Activated CD8-positive, alpha-beta memory T cell treated with anti-CD3 and anti-CD28 coated beads for 48 hours (primary cell): ENCODE data around the gene MTHFD1L.
"Not testable (repeated sequence)": the region's sequence is repeated elsewhere in the genome, so short reads cannot be mapped to it uniquely, and the experiment has no call there.

ENCODE experiments used
- DNase-seq, 3 experiments: peaks; one replicate each; pipeline ENCODE4 v3.0.0-alpha.2; 2020; ENCODE audit warnings: low read depth in 2 of 3, low spot score in 2 of 3

The MTHFD1L gene

GRCh38 chr6:151119823-151120524 is 254.5 kb downstream of the MTHFD1L start:
- no peak for DNase-seq

GRCh38 chr6:151121900-151122299 is 256.4 kb downstream of the MTHFD1L start:
- DNase-seq = no peak

DNA sequence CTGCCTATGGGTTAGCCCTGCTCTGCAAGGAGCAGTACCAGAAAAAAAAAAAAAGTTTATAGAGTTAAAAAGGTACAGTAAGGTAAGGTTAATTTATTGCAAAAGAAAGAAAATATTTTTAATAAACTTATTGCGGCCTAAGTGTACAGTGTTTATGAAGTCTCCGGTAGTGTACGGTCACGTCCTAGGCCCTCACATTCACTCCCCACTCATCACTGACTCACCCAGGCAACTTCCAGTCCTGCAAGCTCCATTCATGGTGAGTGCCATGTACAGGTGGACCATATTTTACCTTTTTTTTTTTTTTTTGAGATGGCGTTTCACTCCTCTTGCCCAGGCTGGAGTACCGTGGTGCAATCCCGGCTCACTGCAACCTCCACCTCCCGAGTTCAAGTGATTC is 258.1 kb downstream of the MTHFD1L start:
- DNase-seq = not testable (repeated sequence)

- DNase-seq = not testable (repeated sequence)
Measured at GRCh38 chr6:151125242-151125641, 259.7 kb downstream of the MTHFD1L start.

DNA sequence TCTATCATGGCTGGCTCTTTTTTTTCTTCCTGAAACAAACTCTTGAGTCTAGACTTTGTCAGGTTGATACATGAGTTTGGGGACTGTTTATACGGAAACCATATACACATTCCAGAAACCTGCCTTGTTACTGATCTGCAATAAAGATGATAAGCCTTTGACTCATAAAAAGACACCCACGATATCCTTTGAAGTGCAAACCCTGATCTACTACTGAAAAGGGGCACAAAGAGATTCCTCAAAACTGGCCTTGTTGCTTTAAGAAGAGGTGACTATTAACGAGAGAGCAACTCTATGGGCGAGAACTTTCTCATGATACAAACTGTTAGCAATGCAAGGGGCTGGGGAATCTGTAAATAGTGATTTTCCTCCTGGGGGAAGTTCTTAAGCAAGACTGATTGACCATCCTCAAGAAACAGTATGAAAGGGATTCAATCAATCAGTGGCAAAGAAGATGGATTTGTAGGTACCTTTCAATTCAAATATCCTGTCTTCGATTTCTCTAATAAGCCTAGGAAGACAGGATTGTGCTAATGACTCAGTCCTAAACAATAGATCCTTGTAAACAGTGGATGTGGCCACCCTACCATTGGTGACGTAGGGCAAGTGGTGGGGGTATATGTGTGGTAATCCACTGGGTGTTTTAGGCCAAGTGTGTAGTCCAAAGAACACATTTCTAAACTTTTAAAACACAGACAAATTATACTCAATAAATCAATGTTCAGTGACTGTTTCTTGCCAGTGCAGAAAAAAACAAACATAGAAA is 260.3 kb downstream of the MTHFD1L start:
- DNase-seq = not testable (repeated sequence)

DNA sequence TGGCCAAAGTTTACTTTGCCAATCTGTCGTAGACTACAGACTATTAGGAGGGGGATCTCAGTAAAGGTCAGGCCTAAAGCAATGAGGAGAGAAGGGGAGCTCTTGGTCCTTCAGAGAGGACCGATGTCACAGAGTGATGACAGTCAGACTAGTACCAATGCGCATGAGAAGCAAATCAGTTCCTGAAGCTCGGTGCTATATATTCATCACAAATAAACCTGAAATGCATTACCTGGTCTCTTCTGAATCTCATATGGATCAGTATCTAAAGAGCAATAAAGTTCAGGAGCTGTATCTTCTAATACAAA is 260.9 kb downstream of the MTHFD1L start:
- not testable (repeated sequence) for DNase-seq

DNA sequence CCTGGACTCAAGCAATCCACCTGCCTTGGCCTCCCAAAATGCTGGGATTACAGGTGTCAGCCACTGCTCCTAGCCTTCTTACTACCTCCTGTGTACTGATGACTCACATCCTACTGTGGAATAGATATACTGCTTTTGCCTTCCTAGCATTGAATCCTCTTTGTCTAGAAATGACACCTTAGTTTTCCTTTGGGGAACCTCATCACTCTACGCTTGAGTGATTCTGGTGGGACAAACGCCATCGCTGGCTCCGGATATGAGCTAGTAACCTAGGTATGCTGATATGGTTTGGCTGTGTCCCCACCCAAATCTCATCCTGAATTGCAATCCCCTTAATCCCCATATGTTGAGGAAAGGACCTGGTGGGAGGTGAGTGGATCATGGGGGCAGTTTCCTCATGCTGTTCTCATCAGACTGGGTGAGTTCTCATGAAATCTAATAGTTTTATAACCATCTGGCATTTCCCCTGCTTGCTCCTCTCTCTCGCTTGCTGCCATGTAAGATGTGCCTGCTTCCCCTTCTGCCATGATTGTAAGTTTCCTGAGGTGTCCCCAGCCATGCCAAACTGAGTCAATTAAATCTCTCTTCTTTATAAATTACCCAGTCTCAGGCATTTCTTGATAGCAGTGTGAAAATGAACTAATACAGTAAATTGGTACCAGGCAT is 261.8 kb downstream of the MTHFD1L start:
- DNase-seq = not testable (repeated sequence)

DNA sequence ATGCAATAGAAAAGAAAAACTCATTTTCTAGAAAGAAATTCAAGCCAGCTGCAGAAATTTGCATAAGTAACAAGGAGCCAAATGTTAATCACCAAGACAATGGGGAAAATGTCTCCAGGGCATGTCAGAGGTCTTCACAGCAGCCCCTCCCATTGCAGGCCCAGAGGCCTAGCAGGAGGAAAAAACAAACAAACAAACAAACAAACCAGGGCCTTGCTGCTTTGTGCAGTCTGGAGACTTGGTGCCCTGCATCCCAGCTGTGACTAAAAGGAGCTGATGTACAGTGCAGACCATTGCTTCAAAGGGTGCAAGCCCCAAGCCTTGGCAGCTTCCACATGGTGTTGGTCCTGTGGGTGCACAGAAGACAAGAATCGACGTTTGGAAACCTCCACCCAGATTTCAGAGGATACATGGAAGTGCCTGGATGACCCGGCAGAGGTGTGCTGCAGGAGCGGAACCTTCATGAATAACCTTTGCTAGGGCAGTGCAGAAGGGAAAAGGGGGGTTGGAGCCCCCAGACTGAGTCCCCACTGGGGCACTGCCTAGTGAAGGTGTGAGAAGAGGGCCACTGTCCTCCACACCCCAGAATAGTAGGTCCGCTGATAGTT is 263.4 kb downstream of the MTHFD1L start:
- DNase-seq = no peak

DNA sequence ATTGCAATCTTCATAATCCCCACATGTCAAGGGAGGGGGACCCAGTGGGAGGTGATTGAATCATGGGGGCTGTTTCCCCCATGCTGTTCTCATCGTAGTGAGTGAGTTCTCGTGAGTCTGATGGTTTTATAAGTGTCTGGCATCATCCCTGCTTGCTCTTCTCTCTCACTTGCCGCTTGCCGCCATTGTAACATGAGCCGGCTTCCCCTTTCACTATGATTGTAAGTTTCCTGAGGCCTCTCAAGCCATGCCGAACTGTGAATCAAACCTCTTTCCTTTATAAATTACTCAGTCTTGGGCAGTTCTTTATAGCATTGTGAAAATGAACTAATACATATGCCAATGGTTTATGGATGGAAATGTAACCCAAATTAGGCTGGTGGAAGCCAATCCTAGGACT is 264.8 kb downstream of the MTHFD1L start:
- DNase-seq = no peak

DNA sequence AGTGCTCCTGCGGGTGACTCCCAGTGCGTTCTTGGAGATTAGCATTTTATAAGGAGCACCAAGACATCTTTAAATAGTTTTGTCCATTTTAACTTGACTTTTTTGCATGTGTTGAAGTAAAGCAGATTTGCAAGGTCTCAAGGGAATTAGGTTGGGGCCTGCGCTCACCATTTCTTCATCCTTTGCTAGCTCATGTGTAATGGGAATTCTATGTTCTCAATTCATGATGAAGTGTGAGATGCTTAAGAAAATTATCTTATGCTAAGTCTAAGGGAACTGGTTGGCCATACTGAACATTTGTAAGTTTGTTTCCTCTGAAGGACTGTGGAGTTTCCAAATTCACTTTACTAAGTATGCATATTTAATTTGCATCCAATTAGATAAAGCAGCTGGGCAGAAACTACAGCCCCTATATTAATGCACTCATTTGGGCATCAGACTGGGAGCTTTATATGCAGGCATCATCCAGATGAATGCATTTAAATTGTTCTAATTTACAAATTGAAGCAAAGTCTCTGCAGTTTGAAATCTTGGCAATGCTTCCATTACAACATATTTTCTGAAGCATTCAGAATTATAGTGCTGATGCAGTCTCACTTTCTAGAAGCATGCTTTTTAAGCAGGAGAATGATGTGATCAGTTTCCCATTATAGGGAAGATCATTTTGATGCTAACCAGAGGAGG is 266.0 kb downstream of the MTHFD1L start:
- DNase-seq = no peak

DNA sequence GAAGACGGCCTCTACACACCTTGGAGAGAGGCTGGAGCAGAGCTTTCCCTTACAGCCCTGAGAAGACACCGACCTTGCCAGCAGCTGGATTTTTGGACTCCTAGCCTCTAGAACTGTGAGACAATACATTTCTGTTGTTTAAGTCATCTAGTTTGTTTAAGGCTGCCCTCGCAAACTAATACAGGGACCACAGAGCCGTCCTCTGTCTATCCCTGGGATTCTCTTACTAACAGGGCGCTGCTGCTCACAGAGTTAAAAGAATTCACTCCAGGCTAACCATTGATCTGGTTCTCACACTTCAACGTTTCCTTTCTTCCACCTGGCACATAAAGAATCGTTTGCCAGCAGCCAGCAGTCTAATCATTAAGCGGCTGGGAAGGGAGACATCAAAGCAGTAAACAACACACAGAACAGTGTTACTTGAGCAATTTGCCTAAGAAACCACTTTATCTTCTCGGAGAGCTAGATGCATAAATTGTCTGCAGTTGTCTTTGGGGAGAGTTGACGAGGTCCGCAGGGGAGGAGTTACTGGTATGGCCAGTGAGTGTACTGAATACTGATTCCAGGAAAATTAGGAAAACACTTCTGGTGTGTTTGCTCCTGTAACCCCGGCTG is 270.7 kb downstream of the MTHFD1L start:
- no peak for DNase-seq

- no peak for DNase-seq
Measured at GRCh38 chr6:151137542-151137941, 272.0 kb downstream of the MTHFD1L start.

DNA sequence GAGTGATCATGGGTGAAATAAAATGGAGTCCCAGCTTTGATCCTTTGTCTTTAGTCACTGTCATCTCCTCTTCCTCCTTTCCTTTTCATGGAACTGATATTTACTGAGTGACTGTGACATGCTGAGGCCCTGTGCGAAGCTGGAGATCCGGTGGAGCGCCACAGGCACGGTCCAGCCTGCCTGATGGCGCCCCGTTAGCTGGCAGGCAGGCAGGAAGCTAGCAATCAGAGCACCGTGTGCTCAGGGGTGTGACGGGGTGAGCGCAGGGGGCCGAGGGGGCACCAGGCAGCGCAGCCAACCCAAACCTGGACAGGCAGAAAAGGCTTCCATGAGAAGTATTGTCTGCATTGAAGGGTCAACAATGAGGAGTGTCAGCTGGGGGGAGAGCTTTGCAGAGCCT is 274.0 kb downstream of the MTHFD1L start:
- DNase-seq = no peak

GRCh38 chr6:151140767-151141166 is 275.3 kb downstream of the MTHFD1L start:
- no peak for DNase-seq

GRCh38 chr6:151141685-151142084 is 276.2 kb downstream of the MTHFD1L start:
- DNase-seq = no peak

GRCh38 chr6:151142676-151143075 is 277.2 kb downstream of the MTHFD1L start:
- DNase-seq = no peak

DNA sequence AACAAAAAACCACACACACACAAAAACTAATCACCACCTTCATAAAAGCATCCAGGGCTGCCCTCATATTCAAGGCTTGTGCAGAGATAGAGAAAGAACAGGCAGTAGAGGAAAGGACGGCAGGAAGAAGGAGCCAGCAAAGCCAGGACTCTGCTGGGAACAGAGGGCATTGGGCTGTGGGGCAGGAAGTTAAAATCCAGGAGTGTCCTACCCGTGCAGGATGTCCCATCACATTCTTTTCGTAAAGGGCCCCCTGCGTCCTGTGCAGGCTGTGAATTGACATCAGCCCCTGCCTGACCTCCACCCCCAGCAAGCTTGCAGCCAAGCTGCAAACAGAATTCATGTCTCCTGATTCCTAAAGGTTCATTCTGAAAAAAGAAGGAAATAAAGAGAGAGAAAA is 277.8 kb downstream of the MTHFD1L start:
- DNase-seq = no peak

GRCh38 chr6:151143806-151144205 is 278.3 kb downstream of the MTHFD1L start:
- DNase-seq = no peak

DNA sequence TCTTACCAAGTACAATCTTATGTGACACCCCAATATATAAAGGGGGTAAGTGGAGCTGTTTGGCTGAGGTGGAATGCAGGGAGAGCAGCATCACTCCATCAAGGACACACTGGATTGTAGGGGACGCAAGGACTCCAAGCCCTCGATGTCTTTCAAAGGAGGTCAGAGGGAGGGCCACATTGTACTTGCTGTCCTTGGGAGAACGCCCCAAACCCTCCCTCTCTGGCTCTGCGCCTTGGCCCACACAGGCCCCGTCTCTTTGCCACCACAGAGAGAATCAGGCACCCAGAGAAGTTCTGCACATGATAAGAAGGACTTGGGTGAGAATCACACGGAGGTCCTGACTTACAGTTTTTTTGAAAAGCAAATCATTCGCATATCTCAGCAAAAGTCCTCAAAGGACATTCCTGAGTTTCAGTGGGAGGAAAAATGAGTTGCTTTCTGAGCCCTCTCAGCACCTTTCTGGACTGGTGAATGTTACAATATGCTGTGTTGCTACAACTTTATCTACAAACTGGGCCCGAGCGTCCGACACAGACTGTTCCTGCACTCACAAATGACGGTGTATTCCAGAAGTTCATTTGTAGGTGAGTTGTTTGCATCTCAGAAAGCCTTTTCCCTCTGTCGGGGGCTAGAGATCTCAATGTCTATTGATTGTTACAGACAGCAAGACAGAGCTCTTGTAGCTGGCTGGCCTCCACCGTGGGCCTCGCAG is 281.8 kb downstream of the MTHFD1L start:
- no peak for DNase-seq

DNA sequence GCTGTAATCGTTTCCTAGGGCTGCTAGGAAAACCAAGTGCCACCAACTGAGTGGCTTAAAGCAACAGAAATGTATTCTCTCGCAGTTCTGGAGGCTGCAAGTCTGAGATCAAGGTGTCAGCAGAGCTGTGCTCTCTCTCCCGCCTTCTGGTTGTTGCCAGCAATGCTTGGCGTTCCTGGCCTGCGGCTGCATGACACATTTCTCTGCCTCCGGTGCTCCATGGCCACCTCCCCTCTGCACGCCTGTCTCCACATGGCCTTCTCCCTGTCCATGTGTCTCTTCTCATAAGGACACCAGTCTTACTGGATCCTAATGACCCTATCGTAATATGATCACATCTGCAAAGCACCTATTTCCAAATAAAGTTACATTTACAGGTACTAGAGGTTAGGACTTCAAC is 282.6 kb downstream of the MTHFD1L start:
- DNase-seq = no peak
